ENCODE measurements around the gene TREML2. TPM values are rescaled to one million over a fixed set of nuclear protein-coding genes. Genes with fewer than 3 reads are reported as not detected.

Gene TREML2
- total and polyA plus RNA-seq, 2 of the 13 experiments (the other 11 are each of a cell fraction or from before 2014, with no cell fraction given) = not detected

- Histone ChIP-seq H3K9me3 (ENCODE audit: low read length) (no peaks in the 10 kb centered on the region), H3K27ac (ENCODE audit: extremely low read length, insufficient read depth, low read length) (no peak overlapping the region), H3K36me3 (replicated peaks in 1 of 2; ENCODE audit: control insufficient read depth in 1 of 2, insufficient read depth in 2 of 2, low read length in 2 of 2) (no peaks in the 10 kb centered on the region), H3K4me3 (replicated peaks in 1 of 3; ENCODE audit: insufficient read depth in 1 of 3, low read depth in 2 of 3, low read length in 3 of 3) (no peak overlapping the region), H3K27me3 (ENCODE audit: control insufficient read depth in 1 of 2, insufficient read depth in 2 of 2, low read length in 2 of 2) (peaks cover 0 to 5% of the 10 kb centered on the region in 2 experiments; a peak in 2 of 5 replicates), H4K20me1 (ENCODE audit: insufficient read depth, low read length) (no peaks in the 10 kb centered on the region), H2AFZ (ENCODE audit: low read length) (no peak overlapping the region), H3K9ac (ENCODE audit: insufficient read depth, low read depth, low read length) (no peak overlapping the region), H3K4me2 (ENCODE audit: low read depth, low read length) (no peak overlapping the region), H3K4me1 (ENCODE audit: insufficient read depth, low read length) (no peaks in the 10 kb centered on the region), H3K79me2 (ENCODE audit: insufficient read depth, low read length) (no peaks in the 10 kb centered on the region)
- TF ChIP-seq ZNF556 (CRISPR knock-in tag; IDR thresholded peaks at IDR 0.05; ENCODE audit: borderline replicate concordance) = no peak
- ChIA-PET CTCF (ENCODE audit: low intra/inter-chr PET ratio, low total read pairs) (no interaction called here), POLR2A (no interaction called here)
- 25% methylated on average over 1 of the region's 1 CpG for WGBS (ENCODE audit: low lambda C conversion rate)
- intact Hi-C loops (cut with micrococcal nuclease; ENCODE audit: unreplicated experiment) = no loop called here
- no TSS peak for BruUV-seq (replicated peaks)
- FAIRE-seq = no peak
- no peak for DNase-seq (ENCODE audit: low spot score)
- in situ Hi-C loops (cut with HindIII; ENCODE audit: extremely low pct_ligation_motif_present, low pct_unique_long_range_greater_than_20kb) = no loop called here
- ATAC-seq = no peak
Observed at GRCh38 chr6:41199552-41200246, 1.2 kb downstream of the TREML2 start.

- 64% methylated on average over 3 of the region's 3 CpGs for WGBS (ENCODE audit: low lambda C conversion rate)
- Histone ChIP-seq H3K27ac (ENCODE audit: extremely low read length, insufficient read depth, low read length) (no peak overlapping the region), H3K9me3 (ENCODE audit: low read length) (no peaks in the 10 kb centered on the region), H3K36me3 (replicated peaks in 1 of 2; ENCODE audit: control insufficient read depth in 1 of 2, insufficient read depth in 2 of 2, low read length in 2 of 2) (no peaks in the 10 kb centered on the region), H3K4me3 (replicated peaks in 1 of 3; ENCODE audit: insufficient read depth in 1 of 3, low read depth in 2 of 3, low read length in 3 of 3) (no peak overlapping the region), H3K4me2 (ENCODE audit: low read depth, low read length) (no peak overlapping the region), H3K9ac (ENCODE audit: insufficient read depth, low read depth, low read length) (no peak overlapping the region), H3K4me1 (ENCODE audit: insufficient read depth, low read length) (no peaks in the 10 kb centered on the region), H3K27me3 (ENCODE audit: control insufficient read depth in 1 of 2, insufficient read depth in 2 of 2, low read length in 2 of 2) (peaks cover 2 to 17% of the 10 kb centered on the region in 2 experiments; a peak in 4 of 5 replicates), H4K20me1 (ENCODE audit: insufficient read depth, low read length) (no peaks in the 10 kb centered on the region), H3K79me2 (ENCODE audit: insufficient read depth, low read length) (no peaks in the 10 kb centered on the region), H2AFZ (ENCODE audit: low read length) (no peak overlapping the region)
- in situ Hi-C loops (cut with HindIII; ENCODE audit: extremely low pct_ligation_motif_present, low pct_unique_long_range_greater_than_20kb) = no loop called here
- no peak for DNase-seq (ENCODE audit: low spot score)
- CTCF ChIA-PET (ENCODE audit: low intra/inter-chr PET ratio, low total read pairs) = no interaction called here
- TF ChIP-seq NBN (conservative IDR thresholded peaks at IDR 0.05) = no peak
- no peak for TF ChIP-seq RFXAP (CRISPR knock-in tag; IDR thresholded peaks at IDR 0.05; ENCODE audit: borderline replicate concordance)
- no peak for TF ChIP-seq MATR3 (CRISPR knock-in tag; IDR thresholded peaks at IDR 0.05)
- intact Hi-C loops (cut with micrococcal nuclease; ENCODE audit: unreplicated experiment) = no loop called here
- no TSS peak for BruUV-seq (replicated peaks)
- POLR2A ChIA-PET = no interaction called here
- FAIRE-seq = no peak
- no peak for ATAC-seq
Observed at GRCh38 chr6:41197234-41197633, 3.7 kb downstream of the TREML2 start.
